Glomerular visceral epithelial cell (primary cell): ENCODE results near the gene MAGEB1.

Experiments used
- DNase-seq: peaks from one replicate; pipeline ENCODE4 v3.0.0-alpha.2; 2016; ENCODE audit errors: extremely low spot score

Gene MAGEB1

GRCh38 chrX:30296408-30297254, 49.7 kb downstream of the MAGEB1 start:
- DNase-seq, result no peak

DNA sequence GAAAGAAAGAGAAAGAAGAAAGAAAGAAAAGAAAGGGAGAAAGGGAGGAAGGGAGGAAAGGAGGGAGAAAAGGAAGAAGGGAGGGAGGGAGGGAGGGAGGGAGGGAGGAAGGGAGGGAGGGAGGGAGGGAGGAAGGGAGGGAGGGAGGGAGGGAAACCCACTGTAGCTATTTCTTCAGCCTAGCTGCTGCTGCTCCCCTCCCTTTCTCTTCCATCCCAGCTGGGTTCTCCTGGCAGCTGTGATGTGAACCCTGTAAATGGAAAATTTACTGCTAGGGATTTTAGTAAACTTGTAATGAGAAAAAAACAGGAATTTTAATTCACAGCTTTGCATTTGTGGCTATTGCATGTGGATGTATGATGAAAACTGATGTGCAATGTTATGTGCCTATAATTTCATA, 54.3 kb downstream of the MAGEB1 start:
- no peak for DNase-seq
